Endodermal cell (in vitro differentiated cells): Measurements from ENCODE around the gene GZMA. TPM values are rescaled to one million over a fixed set of nuclear protein-coding genes. Genes with fewer than 3 reads are reported as not detected.

Experiments used
- DNase-seq: peaks from one replicate; pipeline ENCODE4 v3.0.0-alpha.2; 2017
- H3K27ac ChIP-seq: 2 replicates; pipeline ENCODE4 v1.5.1; 2013; ENCODE audit warnings: mild to moderate bottlenecking, low read depth, low read length, moderate library complexity
- H3K27me3 ChIP-seq: 2 replicates; pipeline ENCODE4 v1.6.1; 2013; ENCODE audit warnings: mild to moderate bottlenecking, low read length, moderate library complexity; ENCODE audit not compliant: insufficient read depth, control insufficient read depth, poor library complexity, severe bottlenecking
- H3K36me3 ChIP-seq: 2 replicates; pipeline ENCODE4 v1.7.0; 2013; ENCODE audit warnings: mild to moderate bottlenecking, low read length, moderate library complexity; ENCODE audit not compliant: control insufficient read depth, insufficient read depth
- H3K4me1 ChIP-seq: one replicate; pipeline ENCODE4 v1.7.0; 2013; ENCODE audit warnings: low read length; ENCODE audit not compliant: control insufficient read depth, insufficient read depth
- H3K4me3 ChIP-seq: 2 replicates; pipeline ENCODE4 v1.5.1; 2013; ENCODE audit warnings: mild to moderate bottlenecking, low read length, moderate library complexity
- H3K9ac ChIP-seq: 2 replicates; pipeline ENCODE4 v1.6.1; 2013; ENCODE audit warnings: mild to moderate bottlenecking, low read length, moderate library complexity; ENCODE audit not compliant: poor library complexity, severe bottlenecking; ENCODE audit errors: extremely low read depth
- H3K9me3 ChIP-seq: 2 replicates; pipeline ENCODE4 v1.6.1; 2013; ENCODE audit warnings: mild to moderate bottlenecking, low read length, moderate library complexity; ENCODE audit not compliant: control insufficient read depth
- H3K27ac Mint-ChIP-seq: 2 replicates; pipeline ENCODE4 v1.8.0; 2020; ENCODE audit warnings: mixed read lengths
- H3K27me3 Mint-ChIP-seq: 2 replicates; pipeline ENCODE4 v1.8.0; 2021; ENCODE audit warnings: mild to moderate bottlenecking, mixed read lengths; ENCODE audit not compliant: insufficient read depth
- H3K36me3 Mint-ChIP-seq: 2 replicates; pipeline ENCODE4 v1.8.0; 2020; ENCODE audit warnings: low read depth, mixed read lengths
- H3K4me1 Mint-ChIP-seq: 2 replicates; pipeline ENCODE4 v1.8.0; 2020; ENCODE audit warnings: mixed read lengths
- H3K4me3 Mint-ChIP-seq: 2 replicates; pipeline ENCODE4 v1.8.0; 2020; ENCODE audit warnings: mild to moderate bottlenecking, moderate library complexity, mixed read lengths
- H3K9me3 Mint-ChIP-seq: 2 replicates; pipeline ENCODE4 v1.8.0; 2020; ENCODE audit warnings: mild to moderate bottlenecking, mixed read lengths
- WGBS, 2 experiments: methylation state at CpG; one replicate each; pipeline versions ENCODE4 v1.1.5 to v1.1.7; 2013; ENCODE audit warnings: missing lambda C conversion rate in 2 of 2, mixed read lengths in 1 of 2; ENCODE audit not compliant: insufficient coverage in 1 of 2, insufficient read length in 1 of 2; 5-methylcytosine and 5-hydroxymethylcytosine counted together
- long read RNA-seq, 4 experiments: library from polyadenylated mRNA in 2 of 4; library from RNA in 1 of 4; library from capped mRNA in 1 of 4; stranded (forward) in 3 of 4; unstranded in 1 of 4; transcript quantifications; one replicate each; pipeline ENCODE4 v2.0.0, GENCODE V29; 2020 to 2021; ENCODE audit warnings: inconsistent platforms in 1 of 4
- polyA plus RNA-seq, 2 experiments: library from polyadenylated mRNA; stranded (reverse); fragments of 50-300 nt; gene quantifications; one replicate each; pipeline ENCODE4 v1.2.3, GENCODE V29; 2013
- total RNA-seq, 2 donors: library from RNA; stranded (reverse); fragmentation: NEBNext Ultra II Directional in 1 of 2; extraction: Animal tissue kit (Norgen Biotek cat#: 25700) in 1 of 2; gene quantifications; 2 replicates in 1 of 2; 3 replicates in 1 of 2; pipeline ENCODE4 v1.2.1, GENCODE V29; 2021
- TF ChIP-seq, protein P1 (sequence below): fragments of 200-600 bp; sonication (generic); conservative IDR thresholded peaks from 2 replicates; pipeline ENCODE4 v1.5.0; 2021; ENCODE audit warnings: antibody characterized with exemption, mild to moderate bottlenecking

Gene GZMA
- under 1 TPM in 1 of 2 donors, not detected in 1; 0.31 TPM for total RNA-seq
- polyA plus RNA-seq (2013, experiment 1 of 2) = not detected
- not detected for polyA plus RNA-seq (2013, experiment 2 of 2)
- long read RNA-seq, experiment 1 = 0 reads
- long read RNA-seq, experiment 2 = 0 reads
- long read RNA-seq, experiment 3 = 0 reads
- long read RNA-seq, experiment 4, partial matches to known transcripts = 0 of 2 reads
- long read RNA-seq, experiment 4, other reads (novel, unspliced or antisense) = 2 of 2 reads

DNA sequence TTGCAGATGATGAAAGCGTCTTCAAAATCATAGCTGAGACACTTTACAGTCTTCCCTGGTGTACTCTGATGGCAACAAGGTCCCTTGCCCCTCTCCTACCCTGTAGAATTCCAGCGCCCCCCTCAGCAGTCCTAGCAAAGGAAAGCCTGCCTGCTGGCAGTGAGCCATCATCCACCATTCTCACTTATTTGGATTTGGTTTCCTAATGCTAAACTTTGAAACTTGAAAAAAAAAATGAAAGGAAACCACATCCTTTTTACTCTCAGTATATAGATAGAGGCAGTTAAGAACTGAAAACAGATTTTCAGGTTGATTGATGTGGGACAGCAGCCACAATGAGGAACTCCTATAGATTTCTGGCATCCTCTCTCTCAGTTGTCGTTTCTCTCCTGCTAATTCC, at the start of gene GZMA:
GZMA (plus strand) TSS at position 299 of the 400 bp plus-strand sequence; CDS start at position 336, 37 bp downstream.
- Mint-ChIP-seq H3K27ac (no peak within 1 kb of the TSS), H3K27me3 (peaks cover 7% of the 10 kb centered on the region), H3K36me3 (no peaks in the 10 kb centered on the region), H3K9me3 (peaks cover 5% of the 10 kb centered on the region), H3K4me1 (peaks cover 17% of the 10 kb centered on the region), H3K4me3 (no peak within 1 kb of the TSS)
- Histone ChIP-seq H3K4me3 (no peak within 1 kb of the TSS), H3K36me3 (no peaks in the 10 kb centered on the region), H3K9ac (no peak within 1 kb of the TSS), H3K9me3 (no peaks in the 10 kb centered on the region), H3K27ac (no peak within 1 kb of the TSS), H3K4me1 (no peaks in the 10 kb centered on the region), H3K27me3 (no peaks in the 10 kb centered on the region)
- WGBS, 2 experiments = 75 to 95% methylated on average over 1 to 3 of the region's 3 CpGs
- TF ChIP-seq, protein P1, sequence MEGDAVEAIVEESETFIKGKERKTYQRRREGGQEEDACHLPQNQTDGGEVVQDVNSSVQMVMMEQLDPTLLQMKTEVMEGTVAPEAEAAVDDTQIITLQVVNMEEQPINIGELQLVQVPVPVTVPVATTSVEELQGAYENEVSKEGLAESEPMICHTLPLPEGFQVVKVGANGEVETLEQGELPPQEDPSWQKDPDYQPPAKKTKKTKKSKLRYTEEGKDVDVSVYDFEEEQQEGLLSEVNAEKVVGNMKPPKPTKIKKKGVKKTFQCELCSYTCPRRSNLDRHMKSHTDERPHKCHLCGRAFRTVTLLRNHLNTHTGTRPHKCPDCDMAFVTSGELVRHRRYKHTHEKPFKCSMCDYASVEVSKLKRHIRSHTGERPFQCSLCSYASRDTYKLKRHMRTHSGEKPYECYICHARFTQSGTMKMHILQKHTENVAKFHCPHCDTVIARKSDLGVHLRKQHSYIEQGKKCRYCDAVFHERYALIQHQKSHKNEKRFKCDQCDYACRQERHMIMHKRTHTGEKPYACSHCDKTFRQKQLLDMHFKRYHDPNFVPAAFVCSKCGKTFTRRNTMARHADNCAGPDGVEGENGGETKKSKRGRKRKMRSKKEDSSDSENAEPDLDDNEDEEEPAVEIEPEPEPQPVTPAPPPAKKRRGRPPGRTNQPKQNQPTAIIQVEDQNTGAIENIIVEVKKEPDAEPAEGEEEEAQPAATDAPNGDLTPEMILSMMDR = no peak
- DNase-seq = no peak

DNA sequence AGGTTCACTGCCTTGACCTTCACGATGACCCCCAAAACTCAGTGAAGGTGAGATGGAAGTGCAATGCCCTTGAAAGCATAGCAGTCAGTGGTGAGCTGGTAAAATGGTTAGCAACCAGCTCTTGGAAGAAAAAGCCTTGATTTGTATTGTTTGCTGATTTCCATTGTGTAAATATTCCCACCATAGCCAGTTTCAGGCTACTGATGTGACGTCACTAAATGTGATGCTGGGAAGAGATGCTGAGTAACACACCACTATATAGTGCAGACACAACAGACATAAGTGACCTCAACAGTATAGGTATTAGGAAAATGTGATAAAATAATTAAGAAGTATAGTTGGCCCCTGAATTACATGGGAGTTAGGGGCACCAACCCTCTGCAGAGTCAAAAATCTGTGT, 47.3 kb upstream of the GZMA start:
- H3K9me3 ChIP-seq = peaks cover 21% of the 10 kb centered on the region
- Mint-ChIP-seq H3K4me1 (no peaks in the 10 kb centered on the region), H3K4me3 (no peak overlapping the region), H3K9me3 (peaks cover 28% of the 10 kb centered on the region), H3K36me3 (no peaks in the 10 kb centered on the region), H3K27ac (no peak overlapping the region), H3K27me3 (peaks cover 87% of the 10 kb centered on the region)
- no peak for DNase-seq
- TF ChIP-seq, protein P1 = no peak
- H3K27ac ChIP-seq = no peak overlapping the region
- H3K4me3 ChIP-seq = no peak overlapping the region
- 83 to 98% methylated on average over 1 of the region's 2 CpGs for WGBS, 2 experiments
- no peak overlapping the region for H3K9ac ChIP-seq
- H3K27me3 ChIP-seq = peaks cover 82% of the 10 kb centered on the region
- no peaks in the 10 kb centered on the region for H3K4me1 ChIP-seq
- H3K36me3 ChIP-seq = no peaks in the 10 kb centered on the region

- 83 to 93% methylated on average over 5 to 9 of the region's 9 CpGs for WGBS, 2 experiments
Observed at GRCh38 chr5:55062039-55062779, 40.2 kb upstream of the GZMA start.

More at GRCh38 chr5:55062039-55062779, 40.2 kb upstream of the GZMA start:
- Mint-ChIP-seq H3K4me1 (peaks cover 19% of the 10 kb centered on the region), H3K27me3 (peaks cover 48% of the 10 kb centered on the region), H3K27ac (no peak overlapping the region), H3K36me3 (no peaks in the 10 kb centered on the region), H3K4me3 (no peak overlapping the region), H3K9me3 (peaks cover 27% of the 10 kb centered on the region)
- Histone ChIP-seq H3K4me3 (no peak overlapping the region), H3K4me1 (no peaks in the 10 kb centered on the region), H3K9me3 (peaks cover 14% of the 10 kb centered on the region), H3K36me3 (no peaks in the 10 kb centered on the region), H3K27ac (no peak overlapping the region), H3K9ac (no peak overlapping the region), H3K27me3 (peaks cover 29% of the 10 kb centered on the region)
- DNase-seq = no peak
- TF ChIP-seq, protein P1 = no peak
